ENCODE results near the gene KANSL1. TPM values are rescaled to one million over a fixed set of nuclear protein-coding genes. Genes with fewer than 3 reads are reported as not detected.

Gene KANSL1
- total and polyA plus RNA-seq, 8 donors: 24.6 to 86.6 (median 48.2) TPM

GRCh38 chr17:46037722-46038255 is 155.4 kb downstream of the KANSL1 start:
- intact Hi-C loops (cut with DNase I): no loop called here
- Histone ChIP-seq H3K4me3 (no peak overlapping the region), H3K4me1 (peaks cover 38 to 57% (median 42%) of the 10 kb centered on the region in 3 donors)

GRCh38 chr17:46036491-46036890 is 156.7 kb downstream of the KANSL1 start:
- Histone ChIP-seq H3K4me1 (peaks cover 31 to 44% (median 32%) of the 10 kb centered on the region in 3 donors), H3K27ac (peak overlapping the region in 1 of 4 donors; percentile 69), H3K4me3 (no peak overlapping the region), H3K36me3 (peaks cover 0 to 40% (median 26%) of the 10 kb centered on the region in 3 donors), H3K9me3 (no peaks in the 10 kb centered on the region), H3K27me3 (no peaks in the 10 kb centered on the region)
- intact Hi-C loops (cut with DNase I): no loop called here
- ATAC-seq (no peak), DNase-seq (no peak), FAIRE-seq (no peak)
- 94 to 97% methylated on average over 6 of the region's 6 CpGs for WGBS, 2 donors
- no peak for TF ChIP-seq CTCF (IDR thresholded peaks at IDR 0.05)

More at GRCh38 chr17:46037722-46038255, 155.4 kb downstream of the KANSL1 start:
- no peak for TF ChIP-seq CTCF (IDR thresholded peaks at IDR 0.05)
- Histone ChIP-seq H3K27ac (peak overlapping the region in 1 of 4 donors; percentile 12), H3K27me3 (no peaks in the 10 kb centered on the region), H3K9me3 (no peaks in the 10 kb centered on the region), H3K36me3 (peaks cover 0 to 32% (median 25%) of the 10 kb centered on the region in 3 donors)
- no peak for DNase-seq
- ATAC-seq: no peak
- FAIRE-seq: no peak
- WGBS, 2 donors: 75 to 78% methylated on average over 4 of the region's 4 CpGs

- peak; percentile 51 to 66 (median 56) for ATAC-seq
- H3K27ac ChIP-seq: peak overlapping the region; percentile 20 to 70 (median 52)
- peak in 2 of 6 donors; percentile 54 to 70 for DNase-seq
- peaks cover 19 to 40% (median 25%) of the 10 kb centered on the region in 3 donors for H3K4me1 ChIP-seq
- FAIRE-seq: no peak
- TF ChIP-seq CTCF (IDR thresholded peaks at IDR 0.05): no peak
- intact Hi-C loops (cut with DNase I): no loop called here
- peaks cover 0 to 44% (median 30%) of the 10 kb centered on the region in 3 donors for H3K36me3 ChIP-seq
- no peaks in the 10 kb centered on the region for H3K27me3 ChIP-seq
- 62 to 69% methylated on average over 3 of the region's 3 CpGs for WGBS, 2 donors
- no peak overlapping the region for H3K4me3 ChIP-seq
- H3K9me3 ChIP-seq: no peaks in the 10 kb centered on the region
Observed at GRCh38 chr17:46035112-46035818, 158.0 kb downstream of the KANSL1 start.

GRCh38 chr17:46033392-46033791 is 159.8 kb downstream of the KANSL1 start:
- intact Hi-C loops (cut with DNase I): no loop called here
- peaks cover 0 to 35% (median 22%) of the 10 kb centered on the region in 3 donors for H3K36me3 ChIP-seq
- FAIRE-seq: no peak

More at GRCh38 chr17:46033392-46033791, 159.8 kb downstream of the KANSL1 start:
- Histone ChIP-seq H3K27me3 (no peaks in the 10 kb centered on the region), H3K27ac (peak overlapping the region; percentile 1 to 70 (median 56)), H3K9me3 (no peaks in the 10 kb centered on the region), H3K4me1 (peaks cover 27 to 45% (median 40%) of the 10 kb centered on the region in 3 donors), H3K4me3 (no peak overlapping the region)
- ATAC-seq (peak; percentile 61 to 84 (median 68)), DNase-seq (peak in 4 of 6 donors; percentile 53 to 81 (median 71))
- WGBS, 2 donors: 39 to 44% methylated on average over 3 of the region's 3 CpGs
- no peak for TF ChIP-seq CTCF (IDR thresholded peaks at IDR 0.05)

All from pancreas (tissue), 10 donors.